NCI-H2196 (cell line): ENCODE measurements around the gene LPCAT1.
A peak's percentile ranks its signal among the peaks of the same experiment; 100 is the strongest.

Experiments used
- DNase-seq: peaks from one replicate; lab custom pipeline; 2025; ENCODE audit not compliant: unreplicated experiment; lab: John Stamatoyannopoulos, UW

The LPCAT1 gene

GRCh38 chr5:1498623-1499416 lies 24.9 kb downstream of the LPCAT1 start:
- DNase-seq = no peak

GRCh38 chr5:1497795-1498622 lies 25.8 kb downstream of the LPCAT1 start:
- no peak for DNase-seq

- DNase-seq = no peak
Observed at GRCh38 chr5:1497242-1497777, 26.4 kb downstream of the LPCAT1 start.

GRCh38 chr5:1495525-1495897 lies 28.2 kb downstream of the LPCAT1 start:
- DNase-seq = no peak

- no peak for DNase-seq
Observed at GRCh38 chr5:1494780-1495524, 28.8 kb downstream of the LPCAT1 start.

GRCh38 chr5:1493941-1494340 lies 29.8 kb downstream of the LPCAT1 start:
- DNase-seq = no peak

GRCh38 chr5:1493413-1493812 lies 30.3 kb downstream of the LPCAT1 start:
- DNase-seq = no peak

GRCh38 chr5:1492757-1493156 lies 31.0 kb downstream of the LPCAT1 start:
- no peak for DNase-seq

- no peak for DNase-seq
Observed at GRCh38 chr5:1490376-1490775, 33.4 kb downstream of the LPCAT1 start.

- no peak for DNase-seq
Observed at GRCh38 chr5:1489754-1490153, 34.0 kb downstream of the LPCAT1 start.

- no peak for DNase-seq
Observed at GRCh38 chr5:1488882-1489680, 34.7 kb downstream of the LPCAT1 start.

GRCh38 chr5:1487079-1487764 lies 36.5 kb downstream of the LPCAT1 start:
- no peak for DNase-seq

- DNase-seq = no peak
Observed at GRCh38 chr5:1486271-1486670, 37.5 kb downstream of the LPCAT1 start.

GRCh38 chr5:1485579-1486118 lies 38.1 kb downstream of the LPCAT1 start:
- no peak for DNase-seq

GRCh38 chr5:1484730-1485578 lies 38.8 kb downstream of the LPCAT1 start:
- peak; percentile 51 for DNase-seq

- DNase-seq = no peak
Observed at GRCh38 chr5:1483856-1484729, 39.7 kb downstream of the LPCAT1 start.

- no peak for DNase-seq
Observed at GRCh38 chr5:1483064-1483463, 40.7 kb downstream of the LPCAT1 start.

- DNase-seq = no peak
Observed at GRCh38 chr5:1481959-1482331, 41.8 kb downstream of the LPCAT1 start.
